ENCODE measurements around the gene PCBP3.
"Not testable (repeated sequence)": the region's sequence is repeated elsewhere in the genome, so short reads cannot be mapped to it uniquely, and the experiment has no call there.

DNA sequence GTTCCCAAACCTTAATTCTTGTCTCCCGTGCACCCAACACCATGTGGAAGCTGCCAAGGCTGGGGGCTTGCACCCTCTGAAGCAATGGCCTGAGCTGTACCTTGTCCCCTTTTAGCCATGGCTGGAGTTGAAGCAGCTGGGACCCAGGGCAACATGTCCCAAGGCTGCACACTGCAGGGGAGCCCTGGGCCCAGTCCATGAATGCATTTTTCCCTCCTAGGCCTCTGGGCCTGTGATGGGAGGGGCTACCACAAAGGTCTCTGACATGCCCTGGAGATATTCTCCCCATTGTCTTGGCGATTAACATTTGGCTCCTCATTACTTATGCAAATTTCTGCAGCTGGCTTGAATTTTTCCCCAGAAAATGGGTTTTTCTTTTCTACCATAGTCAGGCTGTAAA lies 317.9 kb downstream of the PCBP3 start:
- not testable (repeated sequence) for TF ChIP-seq SP1 (IDR thresholded peaks at IDR 0.05); GABPA (IDR thresholded peaks at IDR 0.05 in 1 of 2, conservative IDR thresholded peaks at IDR 0.05 in 1 of 2); JUND (IDR thresholded peaks at IDR 0.05); TAF1 (conservative IDR thresholded peaks at IDR 0.05); RAD21 (IDR thresholded peaks at IDR 0.05)
- TF ChIP-seq, protein P1, sequence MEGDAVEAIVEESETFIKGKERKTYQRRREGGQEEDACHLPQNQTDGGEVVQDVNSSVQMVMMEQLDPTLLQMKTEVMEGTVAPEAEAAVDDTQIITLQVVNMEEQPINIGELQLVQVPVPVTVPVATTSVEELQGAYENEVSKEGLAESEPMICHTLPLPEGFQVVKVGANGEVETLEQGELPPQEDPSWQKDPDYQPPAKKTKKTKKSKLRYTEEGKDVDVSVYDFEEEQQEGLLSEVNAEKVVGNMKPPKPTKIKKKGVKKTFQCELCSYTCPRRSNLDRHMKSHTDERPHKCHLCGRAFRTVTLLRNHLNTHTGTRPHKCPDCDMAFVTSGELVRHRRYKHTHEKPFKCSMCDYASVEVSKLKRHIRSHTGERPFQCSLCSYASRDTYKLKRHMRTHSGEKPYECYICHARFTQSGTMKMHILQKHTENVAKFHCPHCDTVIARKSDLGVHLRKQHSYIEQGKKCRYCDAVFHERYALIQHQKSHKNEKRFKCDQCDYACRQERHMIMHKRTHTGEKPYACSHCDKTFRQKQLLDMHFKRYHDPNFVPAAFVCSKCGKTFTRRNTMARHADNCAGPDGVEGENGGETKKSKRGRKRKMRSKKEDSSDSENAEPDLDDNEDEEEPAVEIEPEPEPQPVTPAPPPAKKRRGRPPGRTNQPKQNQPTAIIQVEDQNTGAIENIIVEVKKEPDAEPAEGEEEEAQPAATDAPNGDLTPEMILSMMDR (IDR thresholded peaks at IDR 0.05; ENCODE audit: low read depth, low read length, missing input control), result not testable (repeated sequence)
- TF ChIP-seq, protein P2, sequence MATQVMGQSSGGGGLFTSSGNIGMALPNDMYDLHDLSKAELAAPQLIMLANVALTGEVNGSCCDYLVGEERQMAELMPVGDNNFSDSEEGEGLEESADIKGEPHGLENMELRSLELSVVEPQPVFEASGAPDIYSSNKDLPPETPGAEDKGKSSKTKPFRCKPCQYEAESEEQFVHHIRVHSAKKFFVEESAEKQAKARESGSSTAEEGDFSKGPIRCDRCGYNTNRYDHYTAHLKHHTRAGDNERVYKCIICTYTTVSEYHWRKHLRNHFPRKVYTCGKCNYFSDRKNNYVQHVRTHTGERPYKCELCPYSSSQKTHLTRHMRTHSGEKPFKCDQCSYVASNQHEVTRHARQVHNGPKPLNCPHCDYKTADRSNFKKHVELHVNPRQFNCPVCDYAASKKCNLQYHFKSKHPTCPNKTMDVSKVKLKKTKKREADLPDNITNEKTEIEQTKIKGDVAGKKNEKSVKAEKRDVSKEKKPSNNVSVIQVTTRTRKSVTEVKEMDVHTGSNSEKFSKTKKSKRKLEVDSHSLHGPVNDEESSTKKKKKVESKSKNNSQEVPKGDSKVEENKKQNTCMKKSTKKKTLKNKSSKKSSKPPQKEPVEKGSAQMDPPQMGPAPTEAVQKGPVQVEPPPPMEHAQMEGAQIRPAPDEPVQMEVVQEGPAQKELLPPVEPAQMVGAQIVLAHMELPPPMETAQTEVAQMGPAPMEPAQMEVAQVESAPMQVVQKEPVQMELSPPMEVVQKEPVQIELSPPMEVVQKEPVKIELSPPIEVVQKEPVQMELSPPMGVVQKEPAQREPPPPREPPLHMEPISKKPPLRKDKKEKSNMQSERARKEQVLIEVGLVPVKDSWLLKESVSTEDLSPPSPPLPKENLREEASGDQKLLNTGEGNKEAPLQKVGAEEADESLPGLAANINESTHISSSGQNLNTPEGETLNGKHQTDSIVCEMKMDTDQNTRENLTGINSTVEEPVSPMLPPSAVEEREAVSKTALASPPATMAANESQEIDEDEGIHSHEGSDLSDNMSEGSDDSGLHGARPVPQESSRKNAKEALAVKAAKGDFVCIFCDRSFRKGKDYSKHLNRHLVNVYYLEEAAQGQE (IDR thresholded peaks at IDR 0.05), result not testable (repeated sequence)
- TF ChIP-seq, protein P3, sequence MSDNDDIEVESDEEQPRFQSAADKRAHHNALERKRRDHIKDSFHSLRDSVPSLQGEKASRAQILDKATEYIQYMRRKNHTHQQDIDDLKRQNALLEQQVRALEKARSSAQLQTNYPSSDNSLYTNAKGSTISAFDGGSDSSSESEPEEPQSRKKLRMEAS (IDR thresholded peaks at IDR 0.05), result not testable (repeated sequence)
- TF ChIP-seq, protein P4, sequence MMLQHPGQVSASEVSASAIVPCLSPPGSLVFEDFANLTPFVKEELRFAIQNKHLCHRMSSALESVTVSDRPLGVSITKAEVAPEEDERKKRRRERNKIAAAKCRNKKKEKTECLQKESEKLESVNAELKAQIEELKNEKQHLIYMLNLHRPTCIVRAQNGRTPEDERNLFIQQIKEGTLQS (IDR thresholded peaks at IDR 0.05), result not testable (repeated sequence)
